ENCODE measurements around the gene LRRIQ1. TPM values are rescaled to one million over a fixed set of nuclear protein-coding genes. Genes with fewer than 3 reads are reported as not detected.

The LRRIQ1 gene
- total RNA-seq, 1 donor from 2014 or later, result 3.8 TPM

GRCh38 chr12:85260896-85261295 is 224.7 kb downstream of the LRRIQ1 start:
- no peak for TF ChIP-seq CTCF (conservative IDR thresholded peaks at IDR 0.05)
- H3K27ac Mint-ChIP-seq (ENCODE audit: unreplicated experiment), result no peak overlapping the region
- no peaks in the 10 kb centered on the region for H3K36me3 Mint-ChIP-seq (ENCODE audit: low read depth)
- H3K4me1 Mint-ChIP-seq, result no peaks in the 10 kb centered on the region
- no peak for DNase-seq (ENCODE audit: low read depth, low spot score)
- peaks cover 10% of the 10 kb centered on the region for H3K27me3 Mint-ChIP-seq (ENCODE audit: low read depth)
- H3K9me3 Mint-ChIP-seq, result no peaks in the 10 kb centered on the region
- H3K4me3 Mint-ChIP-seq, result no peak overlapping the region

- Mint-ChIP-seq H3K36me3 (ENCODE audit: low read depth) (no peaks in the 10 kb centered on the region), H3K27ac (ENCODE audit: unreplicated experiment) (no peak overlapping the region), H3K9me3 (no peaks in the 10 kb centered on the region), H3K27me3 (ENCODE audit: low read depth) (peaks cover 42% of the 10 kb centered on the region), H3K4me1 (no peaks in the 10 kb centered on the region), H3K4me3 (no peak overlapping the region)
- DNase-seq (ENCODE audit: low read depth, low spot score), result no peak
- no peak for TF ChIP-seq CTCF (conservative IDR thresholded peaks at IDR 0.05)
Measured at GRCh38 chr12:85266356-85266755, 230.2 kb downstream of the LRRIQ1 start.

- Mint-ChIP-seq H3K4me3 (no peak overlapping the region), H3K9me3 (no peaks in the 10 kb centered on the region), H3K27me3 (ENCODE audit: low read depth) (peaks cover 95% of the 10 kb centered on the region), H3K36me3 (ENCODE audit: low read depth) (no peaks in the 10 kb centered on the region), H3K4me1 (no peaks in the 10 kb centered on the region), H3K27ac (ENCODE audit: unreplicated experiment) (no peak overlapping the region)
- DNase-seq (ENCODE audit: low read depth, low spot score), result no peak
- no peak for TF ChIP-seq CTCF (conservative IDR thresholded peaks at IDR 0.05)
Measured at GRCh38 chr12:85273381-85274314, 237.5 kb downstream of the LRRIQ1 start.

GRCh38 chr12:85274315-85274651 is 238.1 kb downstream of the LRRIQ1 start:
- Mint-ChIP-seq H3K27ac (ENCODE audit: unreplicated experiment) (no peak overlapping the region), H3K4me1 (peaks cover 2% of the 10 kb centered on the region), H3K4me3 (no peak overlapping the region), H3K36me3 (ENCODE audit: low read depth) (no peaks in the 10 kb centered on the region), H3K9me3 (no peaks in the 10 kb centered on the region), H3K27me3 (ENCODE audit: low read depth) (peaks cover 95% of the 10 kb centered on the region)
- no peak for DNase-seq (ENCODE audit: low read depth, low spot score)
- TF ChIP-seq CTCF (conservative IDR thresholded peaks at IDR 0.05), result no peak

GRCh38 chr12:85275374-85275773 is 239.2 kb downstream of the LRRIQ1 start:
- H3K27me3 Mint-ChIP-seq (ENCODE audit: low read depth), result peaks cover 97% of the 10 kb centered on the region
- H3K4me1 Mint-ChIP-seq, result peaks cover 10% of the 10 kb centered on the region
- no peak overlapping the region for H3K4me3 Mint-ChIP-seq
- no peaks in the 10 kb centered on the region for H3K9me3 Mint-ChIP-seq
- no peak for DNase-seq (ENCODE audit: low read depth, low spot score)
- TF ChIP-seq CTCF (conservative IDR thresholded peaks at IDR 0.05), result no peak
- no peaks in the 10 kb centered on the region for H3K36me3 Mint-ChIP-seq (ENCODE audit: low read depth)
- no peak overlapping the region for H3K27ac Mint-ChIP-seq (ENCODE audit: unreplicated experiment)
